GM20000 (cell line): ENCODE results near the gene SCN5A.

Experiments
- DNase-seq: peaks from one replicate; pipeline ENCODE4 v3.0.0; 2012; ENCODE audit warnings: low spot score
- TF ChIP-seq, protein P1 (sequence below): IDR thresholded peaks from 2 replicates; pipeline ENCODE4 v1.5.1; 2012; ENCODE audit warnings: mild to moderate bottlenecking, control low read depth; ENCODE audit errors: extremely low read depth, missing control alignments

SCN5A gene

DNA sequence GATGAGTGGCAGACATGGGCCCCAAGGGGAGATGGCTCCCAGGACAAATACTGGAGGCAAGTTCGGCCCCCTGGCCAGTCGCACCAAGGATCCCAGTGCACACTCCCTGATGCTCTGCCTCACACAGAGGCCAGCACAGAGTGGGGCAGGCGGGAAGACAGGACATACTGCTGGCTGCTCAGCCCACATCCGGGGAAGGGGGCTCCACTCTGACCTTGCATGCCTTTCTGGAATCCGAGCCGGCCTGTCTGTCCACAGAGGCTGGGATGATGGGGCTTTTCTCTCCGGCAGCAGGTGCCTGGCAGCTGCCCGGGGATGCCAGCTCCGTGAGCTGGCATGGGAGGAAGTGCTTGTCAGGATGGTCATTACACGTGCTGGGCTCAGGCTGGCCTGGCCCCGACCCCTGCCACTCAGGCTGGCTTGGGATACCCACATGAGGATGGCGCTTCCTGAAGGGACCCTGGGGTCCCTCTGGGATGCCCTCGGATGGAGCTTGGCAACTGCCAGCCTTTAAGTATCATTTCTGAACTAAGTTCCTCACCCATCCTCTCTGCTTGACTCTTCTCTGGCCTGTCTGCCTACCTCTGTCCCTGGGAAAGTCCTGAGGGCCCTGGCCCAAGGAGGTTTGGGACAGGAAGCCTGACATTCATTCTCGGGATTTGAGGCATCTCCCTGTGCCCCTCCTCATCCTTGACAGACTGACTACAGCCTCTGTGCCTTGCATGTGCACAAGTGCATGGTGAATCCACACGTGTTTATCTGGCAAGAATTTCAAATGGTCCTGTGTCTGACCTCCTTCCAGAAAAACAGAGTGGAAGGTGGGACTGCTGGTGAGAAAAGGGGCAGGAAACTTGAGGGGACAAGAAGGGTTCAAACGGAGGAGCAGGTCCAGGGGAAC, 106.8 kb downstream of the SCN5A start:
- DNase-seq: no peak
- TF ChIP-seq, protein P1, sequence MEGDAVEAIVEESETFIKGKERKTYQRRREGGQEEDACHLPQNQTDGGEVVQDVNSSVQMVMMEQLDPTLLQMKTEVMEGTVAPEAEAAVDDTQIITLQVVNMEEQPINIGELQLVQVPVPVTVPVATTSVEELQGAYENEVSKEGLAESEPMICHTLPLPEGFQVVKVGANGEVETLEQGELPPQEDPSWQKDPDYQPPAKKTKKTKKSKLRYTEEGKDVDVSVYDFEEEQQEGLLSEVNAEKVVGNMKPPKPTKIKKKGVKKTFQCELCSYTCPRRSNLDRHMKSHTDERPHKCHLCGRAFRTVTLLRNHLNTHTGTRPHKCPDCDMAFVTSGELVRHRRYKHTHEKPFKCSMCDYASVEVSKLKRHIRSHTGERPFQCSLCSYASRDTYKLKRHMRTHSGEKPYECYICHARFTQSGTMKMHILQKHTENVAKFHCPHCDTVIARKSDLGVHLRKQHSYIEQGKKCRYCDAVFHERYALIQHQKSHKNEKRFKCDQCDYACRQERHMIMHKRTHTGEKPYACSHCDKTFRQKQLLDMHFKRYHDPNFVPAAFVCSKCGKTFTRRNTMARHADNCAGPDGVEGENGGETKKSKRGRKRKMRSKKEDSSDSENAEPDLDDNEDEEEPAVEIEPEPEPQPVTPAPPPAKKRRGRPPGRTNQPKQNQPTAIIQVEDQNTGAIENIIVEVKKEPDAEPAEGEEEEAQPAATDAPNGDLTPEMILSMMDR: no peak

DNA sequence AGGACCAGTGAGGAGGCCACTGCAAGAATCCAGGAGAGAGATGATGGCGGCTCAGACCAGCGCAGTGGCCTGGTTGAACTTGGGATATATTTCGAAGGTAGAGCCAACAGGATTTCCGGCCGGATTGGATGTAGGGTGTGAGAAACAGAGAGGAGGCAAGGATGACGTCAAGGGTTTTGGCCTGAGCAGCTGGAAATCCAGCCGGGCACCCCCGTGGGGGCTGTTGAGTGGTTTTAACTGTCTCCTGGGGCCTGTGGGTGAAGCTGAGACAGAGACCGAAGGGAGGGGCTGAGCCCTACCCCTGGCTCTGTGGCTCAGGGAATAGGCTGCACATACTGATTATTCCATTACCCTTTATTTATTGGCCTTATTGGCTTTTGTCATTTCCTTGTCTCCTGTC, 107.7 kb downstream of the SCN5A start:
- no peak for DNase-seq
- TF ChIP-seq, protein P1: no peak

DNA sequence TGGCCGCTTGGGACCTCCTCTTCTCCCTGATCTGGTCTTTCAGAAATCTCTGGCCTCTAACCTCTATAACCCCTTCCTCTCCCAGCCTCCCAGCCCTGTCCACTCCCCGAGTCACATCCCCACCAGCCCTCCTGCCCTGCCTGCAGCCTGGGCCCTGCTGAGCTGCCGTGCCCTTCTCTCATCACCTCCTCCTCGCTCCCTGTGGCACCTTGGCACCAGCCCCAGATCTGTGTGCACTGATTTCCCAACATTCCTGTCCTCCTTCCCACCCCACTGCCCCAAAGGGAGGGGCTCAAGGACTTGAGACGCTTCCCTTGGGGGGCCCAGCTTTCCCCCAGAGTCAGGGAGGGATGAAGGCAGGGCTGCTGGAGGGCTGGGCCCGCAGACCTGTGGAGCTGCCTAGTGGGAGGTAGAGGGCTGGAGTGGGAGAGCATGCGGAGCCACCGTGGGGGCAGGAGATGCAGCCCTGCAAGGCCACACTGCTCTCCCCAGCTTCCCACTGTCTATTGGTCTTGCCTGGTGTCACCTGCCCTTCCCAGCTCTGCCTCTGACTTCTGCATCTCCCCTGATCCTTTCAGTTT, 110.6 kb downstream of the SCN5A start:
- DNase-seq: no peak
- TF ChIP-seq, protein P1: no peak

DNA sequence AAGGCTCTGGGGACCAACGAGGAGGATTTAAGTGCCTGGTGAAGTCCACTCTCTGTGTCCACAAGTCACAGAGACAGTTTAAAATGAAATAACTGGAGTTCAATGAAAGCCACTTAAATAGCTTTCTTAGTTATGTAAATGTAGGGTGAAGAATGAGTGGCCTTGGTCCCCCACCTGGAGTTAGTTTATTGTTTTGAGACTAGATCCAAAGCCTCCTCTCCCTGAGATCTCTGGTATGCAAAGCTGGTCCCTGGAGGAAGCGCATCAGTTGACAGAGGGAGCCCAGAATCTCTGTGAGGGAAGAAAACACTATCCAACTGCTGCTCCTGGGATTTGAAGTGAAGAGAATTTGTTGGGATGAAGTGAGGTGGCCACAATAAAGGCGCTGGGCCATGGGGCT, 112.8 kb downstream of the SCN5A start:
- DNase-seq: no peak
- TF ChIP-seq, protein P1: no peak

DNA sequence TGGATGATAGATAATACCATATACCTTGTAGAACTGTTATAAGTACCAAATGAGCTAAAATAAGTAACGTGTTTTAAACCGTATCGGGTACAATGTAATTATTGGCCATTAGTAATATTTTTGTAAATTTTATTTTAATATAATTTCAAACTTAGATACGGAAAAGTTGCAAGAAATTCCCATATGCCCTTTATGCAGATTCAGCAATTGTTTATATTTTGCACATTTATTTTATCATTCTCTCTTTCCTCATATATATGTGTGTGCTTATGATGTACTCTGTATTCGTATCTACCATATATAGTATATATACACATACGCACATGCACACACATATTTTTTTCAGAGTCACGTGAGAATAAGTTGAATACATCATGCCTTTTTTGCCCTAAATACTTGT, 114.9 kb downstream of the SCN5A start:
- DNase-seq: no peak
- TF ChIP-seq, protein P1: no peak

DNA sequence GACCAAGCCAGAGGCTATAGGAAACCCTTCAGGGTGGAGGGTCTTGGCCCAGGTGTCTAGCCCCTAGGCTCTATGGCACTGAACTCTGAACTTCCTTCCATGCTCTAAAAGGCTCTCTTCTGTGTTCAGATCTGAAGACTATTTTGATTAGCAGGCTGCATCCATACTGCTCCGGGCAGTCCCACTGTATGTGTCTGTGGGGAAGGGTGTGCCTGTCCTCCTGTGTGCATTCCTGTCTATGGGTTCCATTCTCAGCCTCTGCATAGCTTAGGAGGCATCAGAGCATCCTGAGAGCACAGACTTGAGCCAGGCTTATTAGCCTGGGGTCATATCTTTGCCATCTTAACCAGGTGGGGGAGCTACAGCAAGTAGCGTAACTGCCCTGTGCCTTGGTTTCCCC, 115.3 kb downstream of the SCN5A start:
- no peak for DNase-seq
- TF ChIP-seq, protein P1: no peak

DNA sequence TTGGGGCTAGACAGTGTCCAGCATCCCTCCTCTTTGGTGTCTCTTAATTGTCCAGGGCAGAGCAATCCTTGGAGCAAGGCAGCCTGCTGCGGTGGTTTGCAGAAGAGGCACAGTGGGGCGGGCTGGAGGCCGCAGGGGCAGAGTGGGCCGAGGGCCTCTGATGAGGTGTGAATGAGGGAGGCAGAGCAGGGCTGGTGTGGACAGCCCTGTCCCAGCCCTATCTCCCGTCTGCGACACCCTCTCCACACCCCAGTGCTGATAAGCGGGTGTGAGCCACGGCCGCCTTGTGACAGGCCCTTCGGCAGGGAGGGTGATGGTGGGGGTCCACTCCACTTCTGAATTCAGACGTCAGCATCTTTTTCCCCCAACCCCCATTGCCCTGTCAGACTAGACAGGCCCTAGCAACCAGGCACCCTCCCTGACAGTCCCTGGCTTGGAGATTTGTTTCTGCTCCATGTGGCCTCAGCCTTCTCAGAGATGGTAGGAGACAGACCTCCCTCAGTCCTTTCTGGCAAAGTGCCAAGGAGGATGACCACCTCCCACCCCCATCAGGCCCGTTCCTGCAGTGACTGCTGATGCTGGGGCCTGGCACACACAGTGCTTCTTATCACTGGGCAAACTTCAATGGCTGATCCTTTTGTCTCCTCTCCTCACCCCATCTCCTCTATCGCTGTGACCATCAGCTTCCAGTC, 116.1 kb downstream of the SCN5A start:
- TF ChIP-seq, protein P1: no peak

More for the DNA sequence above, 116.1 kb downstream of the SCN5A start:
- no peak for DNase-seq
